ENCODE results near the gene HAUS8.

The HAUS8 gene

DNA sequence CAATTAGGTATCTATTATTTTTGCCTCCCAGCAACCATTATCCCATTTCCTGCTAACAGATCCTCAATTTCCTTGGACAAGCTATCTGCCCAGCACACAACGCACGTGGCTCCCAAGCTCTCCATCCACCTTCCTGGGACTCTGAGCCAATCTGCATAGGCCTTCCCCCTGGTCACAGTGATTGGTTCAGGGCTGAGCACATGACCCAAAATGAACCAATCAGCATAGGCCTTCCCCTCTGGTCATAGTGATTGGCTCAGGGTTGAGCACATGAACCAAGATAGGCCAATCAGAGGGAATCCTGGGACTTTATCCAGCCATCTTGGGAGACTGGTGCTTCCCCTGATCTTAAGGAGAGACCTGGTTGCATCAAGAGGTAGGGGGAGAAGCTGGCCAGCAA, 54.4 kb downstream of the HAUS8 start:
- TF ChIP-seq EGR1 (IDR thresholded peaks at IDR 0.05) (no peak), TAF1 (IDR thresholded peaks at IDR 0.05; ENCODE audit: low read depth) (no peak), USF1 (IDR thresholded peaks at IDR 0.05) (peak; percentile 93), YY1 (IDR thresholded peaks at IDR 0.05; ENCODE audit: low read depth) (peak; percentile 59)
- TF ChIP-seq, protein P1, sequence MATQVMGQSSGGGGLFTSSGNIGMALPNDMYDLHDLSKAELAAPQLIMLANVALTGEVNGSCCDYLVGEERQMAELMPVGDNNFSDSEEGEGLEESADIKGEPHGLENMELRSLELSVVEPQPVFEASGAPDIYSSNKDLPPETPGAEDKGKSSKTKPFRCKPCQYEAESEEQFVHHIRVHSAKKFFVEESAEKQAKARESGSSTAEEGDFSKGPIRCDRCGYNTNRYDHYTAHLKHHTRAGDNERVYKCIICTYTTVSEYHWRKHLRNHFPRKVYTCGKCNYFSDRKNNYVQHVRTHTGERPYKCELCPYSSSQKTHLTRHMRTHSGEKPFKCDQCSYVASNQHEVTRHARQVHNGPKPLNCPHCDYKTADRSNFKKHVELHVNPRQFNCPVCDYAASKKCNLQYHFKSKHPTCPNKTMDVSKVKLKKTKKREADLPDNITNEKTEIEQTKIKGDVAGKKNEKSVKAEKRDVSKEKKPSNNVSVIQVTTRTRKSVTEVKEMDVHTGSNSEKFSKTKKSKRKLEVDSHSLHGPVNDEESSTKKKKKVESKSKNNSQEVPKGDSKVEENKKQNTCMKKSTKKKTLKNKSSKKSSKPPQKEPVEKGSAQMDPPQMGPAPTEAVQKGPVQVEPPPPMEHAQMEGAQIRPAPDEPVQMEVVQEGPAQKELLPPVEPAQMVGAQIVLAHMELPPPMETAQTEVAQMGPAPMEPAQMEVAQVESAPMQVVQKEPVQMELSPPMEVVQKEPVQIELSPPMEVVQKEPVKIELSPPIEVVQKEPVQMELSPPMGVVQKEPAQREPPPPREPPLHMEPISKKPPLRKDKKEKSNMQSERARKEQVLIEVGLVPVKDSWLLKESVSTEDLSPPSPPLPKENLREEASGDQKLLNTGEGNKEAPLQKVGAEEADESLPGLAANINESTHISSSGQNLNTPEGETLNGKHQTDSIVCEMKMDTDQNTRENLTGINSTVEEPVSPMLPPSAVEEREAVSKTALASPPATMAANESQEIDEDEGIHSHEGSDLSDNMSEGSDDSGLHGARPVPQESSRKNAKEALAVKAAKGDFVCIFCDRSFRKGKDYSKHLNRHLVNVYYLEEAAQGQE (IDR thresholded peaks at IDR 0.05; ENCODE audit: low read depth): no peak

- TF ChIP-seq EGR1 (IDR thresholded peaks at IDR 0.05) (no peak), ZBTB7A (IDR thresholded peaks at IDR 0.05; ENCODE audit: low read depth) (no peak), TCF12 (IDR thresholded peaks at IDR 0.05; ENCODE audit: low read depth) (no peak), CREB1 (IDR thresholded peaks at IDR 0.05; ENCODE audit: low read depth) (no peak), TEAD4 (IDR thresholded peaks at IDR 0.05) (no peak), RAD21 (IDR thresholded peaks at IDR 0.05; ENCODE audit: low read depth) (no peak), NFIC (IDR thresholded peaks at IDR 0.05) (peak; percentile 54), YY1 (IDR thresholded peaks at IDR 0.05; ENCODE audit: low read depth) (no peak)
Observed at GRCh38 chr19:17020385-17020784, 54.9 kb downstream of the HAUS8 start.

DNA sequence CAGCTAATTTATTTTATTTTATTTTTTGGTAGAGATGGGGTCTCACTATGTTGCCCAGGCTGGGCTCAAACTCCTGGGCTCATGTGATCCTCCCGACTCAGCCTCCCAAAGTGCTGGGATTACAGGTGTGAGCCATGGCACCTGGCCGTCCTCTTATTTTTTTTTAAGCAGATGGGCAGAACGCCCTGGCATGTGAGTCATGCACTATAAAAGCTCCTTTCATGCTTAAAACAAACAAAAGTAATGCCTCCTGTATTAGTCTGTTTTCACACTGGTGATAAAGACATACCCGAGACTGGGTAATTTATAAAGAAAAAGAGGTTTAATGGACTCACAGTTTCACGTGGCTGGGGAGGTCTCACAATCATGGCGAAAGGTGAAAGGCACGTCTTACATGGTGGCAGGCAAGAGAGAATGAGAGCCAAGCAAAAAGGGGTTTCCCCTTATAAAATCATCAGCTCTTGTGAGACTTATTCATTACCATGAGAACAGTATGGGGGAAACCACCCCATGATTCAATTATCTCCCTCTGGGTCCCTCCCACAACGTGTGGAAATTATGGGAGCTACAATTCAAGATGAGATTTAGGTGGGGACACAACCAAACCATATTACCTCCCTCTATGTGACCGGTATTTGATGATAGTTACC, 60.9 kb downstream of the HAUS8 start:
- peak; percentile 13; the same call in 1 of the 2 replicates for TF ChIP-seq NFIC (IDR thresholded peaks at IDR 0.05)

- no peak for TF ChIP-seq CREB1 (IDR thresholded peaks at IDR 0.05; ENCODE audit: low read depth)
- TF ChIP-seq CEBPB (IDR thresholded peaks at IDR 0.05): no peak
- no peak for TF ChIP-seq EP300 (IDR thresholded peaks at IDR 0.05; ENCODE audit: borderline replicate concordance)
- TF ChIP-seq FOXM1 (IDR thresholded peaks at IDR 0.05; ENCODE audit: borderline replicate concordance, low read depth): no peak
- no peak for TF ChIP-seq NFIC (IDR thresholded peaks at IDR 0.05)
- TF ChIP-seq, protein P1 (IDR thresholded peaks at IDR 0.05; ENCODE audit: low read depth): no peak
- no peak for TF ChIP-seq RAD21 (IDR thresholded peaks at IDR 0.05; ENCODE audit: low read depth)
- no peak for TF ChIP-seq EGR1 (IDR thresholded peaks at IDR 0.05)
Observed at GRCh38 chr19:17011485-17011884, 63.8 kb downstream of the HAUS8 start.

GRCh38 chr19:17006579-17006978, 68.7 kb downstream of the HAUS8 start:
- TF ChIP-seq FOXM1 (IDR thresholded peaks at IDR 0.05; ENCODE audit: borderline replicate concordance, low read depth): no peak
- TF ChIP-seq YY1 (IDR thresholded peaks at IDR 0.05; ENCODE audit: low read depth): no peak

GRCh38 chr19:17005000-17005399, 70.3 kb downstream of the HAUS8 start:
- TF ChIP-seq EGR1 (IDR thresholded peaks at IDR 0.05) (no peak), TCF12 (IDR thresholded peaks at IDR 0.05; ENCODE audit: low read depth) (no peak), RAD21 (IDR thresholded peaks at IDR 0.05; ENCODE audit: low read depth) (peak; percentile 28; the same call in 1 of the 2 replicates)

DNA sequence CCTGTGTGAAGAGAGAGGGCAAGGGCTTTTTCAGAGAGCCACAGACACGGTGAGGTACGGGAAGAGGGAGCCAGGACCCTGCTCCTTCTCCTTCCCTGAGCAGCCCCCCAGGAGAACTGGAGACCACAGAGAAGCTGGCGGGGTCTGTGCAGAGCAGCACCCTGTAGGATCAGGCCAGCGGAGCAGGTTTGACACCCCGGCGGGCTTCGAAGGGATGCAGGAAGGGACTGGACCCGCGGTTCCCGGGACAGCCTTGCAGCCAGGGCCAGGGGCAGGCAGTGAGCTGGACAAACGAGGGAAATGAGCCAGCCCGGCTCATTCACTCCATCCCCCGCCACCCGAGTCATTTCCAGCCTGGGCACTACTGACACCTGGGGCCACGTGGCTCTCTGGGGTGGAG, 70.9 kb downstream of the HAUS8 start:
- TF ChIP-seq CEBPB (IDR thresholded peaks at IDR 0.05) (no peak), ZBTB7A (IDR thresholded peaks at IDR 0.05; ENCODE audit: low read depth) (no peak), YY1 (IDR thresholded peaks at IDR 0.05; ENCODE audit: low read depth) (no peak), TEAD4 (IDR thresholded peaks at IDR 0.05) (no peak), NFIC (IDR thresholded peaks at IDR 0.05) (no peak), EGR1 (IDR thresholded peaks at IDR 0.05) (no peak), TCF12 (IDR thresholded peaks at IDR 0.05; ENCODE audit: low read depth) (no peak), USF1 (IDR thresholded peaks at IDR 0.05) (no peak), CREB1 (IDR thresholded peaks at IDR 0.05; ENCODE audit: low read depth) (no peak), TAF1 (IDR thresholded peaks at IDR 0.05; ENCODE audit: low read depth) (no peak), RAD21 (IDR thresholded peaks at IDR 0.05; ENCODE audit: low read depth) (no peak), EP300 (IDR thresholded peaks at IDR 0.05; ENCODE audit: borderline replicate concordance) (no peak), FOXM1 (IDR thresholded peaks at IDR 0.05; ENCODE audit: borderline replicate concordance, low read depth) (no peak)
- TF ChIP-seq, protein P2, sequence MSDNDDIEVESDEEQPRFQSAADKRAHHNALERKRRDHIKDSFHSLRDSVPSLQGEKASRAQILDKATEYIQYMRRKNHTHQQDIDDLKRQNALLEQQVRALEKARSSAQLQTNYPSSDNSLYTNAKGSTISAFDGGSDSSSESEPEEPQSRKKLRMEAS (IDR thresholded peaks at IDR 0.05): no peak
- TF ChIP-seq, protein P1 (IDR thresholded peaks at IDR 0.05; ENCODE audit: low read depth): no peak

Measured in Ishikawa (cell line).